MM.1S (cell line): ENCODE results near the gene TGM6.

Experiments used
- CTCF ChIP-seq: fragments of 300-600 bp; sonication (generic); IDR thresholded peaks from 2 replicates; pipeline ENCODE4 v1.5.1; 2016; ENCODE audit warnings: antibody characterized with exemption, low read length, mixed read lengths
- EZH2 ChIP-seq: fragments of 300-600 bp; sonication (generic); optimal IDR thresholded peaks from 2 replicates; pipeline ENCODE3; 2017; ENCODE audit warnings: low read depth, mild to moderate bottlenecking, antibody characterized with exemption, low read length, mixed read lengths
- EZH2phosphoT487 ChIP-seq: fragments of 300-600 bp; sonication (generic); IDR thresholded peaks from 2 replicates; pipeline ENCODE4 v1.6.1; 2018; ENCODE audit warnings: antibody characterized with exemption, low read length

- TF ChIP-seq EZH2, result no peak
- TF ChIP-seq CTCF, result no peak
- no peak for TF ChIP-seq EZH2phosphoT487
These were observed 89.9 kb downstream of the TGM6 start, which contains the start of gene SNRPB for GRCh38 chr20:2470423-2471193.
